Measurements from ENCODE around the gene DUSP28.
A peak's percentile ranks its signal among the peaks of the same experiment; 100 is the strongest.

Gene DUSP28

GRCh38 chr2:240589850-240590525, 29.8 kb downstream of the DUSP28 start (continued):
- TF ChIP-seq, protein P1, sequence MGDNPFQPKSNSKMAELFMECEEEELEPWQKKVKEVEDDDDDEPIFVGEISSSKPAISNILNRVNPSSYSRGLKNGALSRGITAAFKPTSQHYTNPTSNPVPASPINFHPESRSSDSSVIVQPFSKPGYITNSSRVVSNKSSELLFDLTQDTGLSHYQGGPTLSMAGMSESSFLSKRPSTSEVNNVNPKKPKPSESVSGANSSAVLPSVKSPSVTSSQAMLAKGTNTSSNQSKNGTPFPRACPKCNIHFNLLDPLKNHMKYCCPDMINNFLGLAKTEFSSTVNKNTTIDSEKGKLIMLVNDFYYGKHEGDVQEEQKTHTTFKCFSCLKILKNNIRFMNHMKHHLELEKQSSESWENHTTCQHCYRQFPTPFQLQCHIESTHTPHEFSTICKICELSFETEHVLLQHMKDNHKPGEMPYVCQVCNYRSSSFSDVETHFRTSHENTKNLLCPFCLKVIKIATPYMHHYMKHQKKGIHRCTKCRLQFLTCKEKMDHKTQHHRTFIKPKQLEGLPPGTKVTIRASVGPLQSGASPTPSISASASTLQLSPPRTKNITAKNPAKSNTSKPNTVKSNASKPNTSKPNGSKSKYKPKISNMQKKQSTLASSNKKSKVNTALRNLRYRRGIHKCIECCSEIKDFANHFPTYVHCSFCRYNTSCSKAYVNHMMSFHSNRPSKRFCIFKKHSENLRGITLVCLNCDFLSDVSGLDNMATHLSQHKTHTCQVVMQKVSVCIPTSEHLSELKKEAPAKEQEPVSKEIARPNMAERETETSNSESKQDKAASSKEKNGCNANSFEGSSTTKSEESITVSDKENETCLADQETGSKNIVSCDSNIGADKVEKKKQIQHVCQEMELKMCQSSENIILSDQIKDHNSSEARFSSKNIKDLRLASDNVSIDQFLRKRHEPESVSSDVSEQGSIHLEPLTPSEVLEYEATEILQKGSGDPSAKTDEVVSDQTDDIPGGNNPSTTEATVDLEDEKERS (tag by site-specific recombination; IDR thresholded peaks at IDR 0.05), result no peak
- TF ChIP-seq SP2 (tag by site-specific recombination; IDR thresholded peaks at IDR 0.05), result no peak
- no peak for TF ChIP-seq EGR2 (tag by site-specific recombination; IDR thresholded peaks at IDR 0.05; ENCODE audit: low read depth)
- no peak for TF ChIP-seq RBAK (tag by site-specific recombination; IDR thresholded peaks at IDR 0.05)
- no peak for TF ChIP-seq ZBTB48 (tag by site-specific recombination; IDR thresholded peaks at IDR 0.05)

- Histone ChIP-seq H3K36me3 (ENCODE audit: control insufficient read depth in 2 of 2, insufficient read depth in 1 of 2, low read length in 2 of 2) (peaks cover 5 to 53% of the 10 kb centered on the region in 2 experiments; a peak in 2 of 3 replicates), H3K4me1 (ENCODE audit: control insufficient read depth, insufficient read depth, low read length) (peaks cover 7% of the 10 kb centered on the region), H3K27ac (ENCODE audit: extremely low read depth, low read depth, low read length) (no peak overlapping the region), H3K9me3 (ENCODE audit: control insufficient read depth, insufficient read depth, low read depth, low read length) (no peaks in the 10 kb centered on the region), H3K4me3 (ENCODE audit: low read depth, low read length) (no peak overlapping the region)
- TF ChIP-seq ZNF555 (tag by site-specific recombination; conservative IDR thresholded peaks at IDR 0.05) (no peak), SCRT2 (tag by site-specific recombination; IDR thresholded peaks at IDR 0.05) (peak; percentile 42), SCRT1 (tag by site-specific recombination; IDR thresholded peaks at IDR 0.05; ENCODE audit: borderline replicate concordance) (0 out of 2 replicates have a peak, but pooled peaks have one; percentile 13)
- CTCF ChIA-PET, result no interaction called here
- POLR2A ChIA-PET, result no interaction called here
Observed at GRCh38 chr2:240590681-240591111, 30.5 kb downstream of the DUSP28 start.

- no peak overlapping the region for H3K27ac ChIP-seq (ENCODE audit: extremely low read depth, low read depth, low read length)
- ChIA-PET CTCF (no interaction called here), POLR2A (no interaction called here)
- peaks cover 7% of the 10 kb centered on the region for H3K4me1 ChIP-seq (ENCODE audit: control insufficient read depth, insufficient read depth, low read length)
- no peak for TF ChIP-seq ZNF677 (tag by site-specific recombination; IDR thresholded peaks at IDR 0.05)
- TF ChIP-seq MZF1 (tag by site-specific recombination; IDR thresholded peaks at IDR 0.05; ENCODE audit: borderline replicate concordance), result no peak
- TF ChIP-seq ZNF394 (tag by site-specific recombination; IDR thresholded peaks at IDR 0.05; ENCODE audit: borderline replicate concordance), result no peak
- no peak for TF ChIP-seq ZNF571 (tag by site-specific recombination; IDR thresholded peaks at IDR 0.05)
- TF ChIP-seq HOXD13 (CRISPR knock-in tag; IDR thresholded peaks at IDR 0.05; ENCODE audit: borderline replicate concordance), result no peak
- no peak for TF ChIP-seq ZNF561 (tag by site-specific recombination; IDR thresholded peaks at IDR 0.05; ENCODE audit: borderline replicate concordance)
- TF ChIP-seq ZNF133 (tag by site-specific recombination; IDR thresholded peaks at IDR 0.05), result no peak
- no peak for TF ChIP-seq ZNF221 (tag by site-specific recombination; IDR thresholded peaks at IDR 0.05; ENCODE audit: borderline replicate concordance)
- TF ChIP-seq CTCF (tag by site-specific recombination; IDR thresholded peaks at IDR 0.05), result no peak
- no peak for TF ChIP-seq ZNF175 (tag by site-specific recombination; IDR thresholded peaks at IDR 0.05)
- TF ChIP-seq ZNF843 (tag by site-specific recombination; IDR thresholded peaks at IDR 0.05), result no peak
- TF ChIP-seq ZNF707 (tag by site-specific recombination; IDR thresholded peaks at IDR 0.05), result no peak
- no peak for TF ChIP-seq ZNF600 (tag by site-specific recombination; IDR thresholded peaks at IDR 0.05)
- TF ChIP-seq ZNF623 (tag by site-specific recombination; IDR thresholded peaks at IDR 0.05), result no peak
- TF ChIP-seq ZNF10 (tag by site-specific recombination; IDR thresholded peaks at IDR 0.05), result no peak
- no peaks in the 10 kb centered on the region for H3K9me3 ChIP-seq (ENCODE audit: control insufficient read depth, insufficient read depth, low read depth, low read length)
- H3K4me3 ChIP-seq (ENCODE audit: low read depth, low read length), result no peak overlapping the region
- H3K36me3 ChIP-seq (ENCODE audit: control insufficient read depth in 2 of 2, insufficient read depth in 1 of 2, low read length in 2 of 2), result peaks cover 5 to 59% of the 10 kb centered on the region in 2 experiments; a peak in 2 of 3 replicates
Observed at GRCh38 chr2:240591226-240591625, 31.1 kb downstream of the DUSP28 start.

All from HEK293 (cell line).